ENCODE measurements around the gene SLC12A2. TPM values are rescaled to one million over a fixed set of nuclear protein-coding genes. Genes with fewer than 3 reads are reported as not detected.

SLC12A2 gene
- total RNA-seq, 1 donor from 2014 or later = 25.7 TPM

- Mint-ChIP-seq H3K4me3 (ENCODE audit: unreplicated experiment) (no peak overlapping the region), H3K36me3 (ENCODE audit: low read depth) (peaks cover 23% of the 10 kb centered on the region), H3K4me1 (ENCODE audit: low read depth) (no peaks in the 10 kb centered on the region), H3K9me3 (ENCODE audit: low read depth) (no peaks in the 10 kb centered on the region), H3K27me3 (ENCODE audit: low read depth) (no peaks in the 10 kb centered on the region), H3K27ac (ENCODE audit: unreplicated experiment) (no peak overlapping the region)
- TF ChIP-seq, protein P1, sequence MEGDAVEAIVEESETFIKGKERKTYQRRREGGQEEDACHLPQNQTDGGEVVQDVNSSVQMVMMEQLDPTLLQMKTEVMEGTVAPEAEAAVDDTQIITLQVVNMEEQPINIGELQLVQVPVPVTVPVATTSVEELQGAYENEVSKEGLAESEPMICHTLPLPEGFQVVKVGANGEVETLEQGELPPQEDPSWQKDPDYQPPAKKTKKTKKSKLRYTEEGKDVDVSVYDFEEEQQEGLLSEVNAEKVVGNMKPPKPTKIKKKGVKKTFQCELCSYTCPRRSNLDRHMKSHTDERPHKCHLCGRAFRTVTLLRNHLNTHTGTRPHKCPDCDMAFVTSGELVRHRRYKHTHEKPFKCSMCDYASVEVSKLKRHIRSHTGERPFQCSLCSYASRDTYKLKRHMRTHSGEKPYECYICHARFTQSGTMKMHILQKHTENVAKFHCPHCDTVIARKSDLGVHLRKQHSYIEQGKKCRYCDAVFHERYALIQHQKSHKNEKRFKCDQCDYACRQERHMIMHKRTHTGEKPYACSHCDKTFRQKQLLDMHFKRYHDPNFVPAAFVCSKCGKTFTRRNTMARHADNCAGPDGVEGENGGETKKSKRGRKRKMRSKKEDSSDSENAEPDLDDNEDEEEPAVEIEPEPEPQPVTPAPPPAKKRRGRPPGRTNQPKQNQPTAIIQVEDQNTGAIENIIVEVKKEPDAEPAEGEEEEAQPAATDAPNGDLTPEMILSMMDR (IDR thresholded peaks at IDR 0.05) = no peak
- no peak for DNase-seq (ENCODE audit: low spot score)
These were observed 72.2 kb downstream of the SLC12A2 start for GRCh38 chr5:128155776-128156175.

DNA sequence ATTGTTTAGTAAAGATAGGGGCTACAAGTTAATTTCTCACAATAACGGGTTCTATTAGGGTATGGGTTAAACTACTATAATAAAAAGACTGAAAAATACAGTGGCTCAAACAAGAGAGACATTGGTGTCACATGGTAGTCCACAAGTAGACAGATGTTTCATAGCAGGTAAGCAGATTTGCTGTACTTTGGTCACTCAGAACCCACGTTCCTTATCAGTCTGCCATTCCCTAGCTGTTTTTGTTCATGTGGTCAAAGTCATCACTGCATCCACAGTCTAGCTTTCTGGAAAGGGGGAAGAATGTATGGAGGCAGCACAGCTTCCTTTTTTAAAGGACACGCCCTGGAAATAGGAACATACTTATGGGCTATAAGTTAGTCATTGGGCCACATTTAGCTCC lies 73.0 kb downstream of the SLC12A2 start:
- H3K27me3 Mint-ChIP-seq (ENCODE audit: low read depth) = no peaks in the 10 kb centered on the region
- H3K9me3 Mint-ChIP-seq (ENCODE audit: low read depth) = no peaks in the 10 kb centered on the region
- H3K27ac Mint-ChIP-seq (ENCODE audit: unreplicated experiment) = no peak overlapping the region
- TF ChIP-seq, protein P1 (IDR thresholded peaks at IDR 0.05) = no peak
- H3K36me3 Mint-ChIP-seq (ENCODE audit: low read depth) = peaks cover 23% of the 10 kb centered on the region
- no peak for DNase-seq (ENCODE audit: low spot score)
- H3K4me3 Mint-ChIP-seq (ENCODE audit: unreplicated experiment) = no peak overlapping the region
- no peaks in the 10 kb centered on the region for H3K4me1 Mint-ChIP-seq (ENCODE audit: low read depth)

- no peak for DNase-seq (ENCODE audit: low spot score)
- TF ChIP-seq, protein P1 (IDR thresholded peaks at IDR 0.05) = no peak
- H3K27ac Mint-ChIP-seq (ENCODE audit: unreplicated experiment) = no peak overlapping the region
- H3K36me3 Mint-ChIP-seq (ENCODE audit: low read depth) = peaks cover 21% of the 10 kb centered on the region
- H3K27me3 Mint-ChIP-seq (ENCODE audit: low read depth) = no peaks in the 10 kb centered on the region
- H3K9me3 Mint-ChIP-seq (ENCODE audit: low read depth) = no peaks in the 10 kb centered on the region
- H3K4me1 Mint-ChIP-seq (ENCODE audit: low read depth) = no peaks in the 10 kb centered on the region
- H3K4me3 Mint-ChIP-seq (ENCODE audit: unreplicated experiment) = no peak overlapping the region
These were observed 74.8 kb downstream of the SLC12A2 start for GRCh38 chr5:128158342-128158741.

DNA sequence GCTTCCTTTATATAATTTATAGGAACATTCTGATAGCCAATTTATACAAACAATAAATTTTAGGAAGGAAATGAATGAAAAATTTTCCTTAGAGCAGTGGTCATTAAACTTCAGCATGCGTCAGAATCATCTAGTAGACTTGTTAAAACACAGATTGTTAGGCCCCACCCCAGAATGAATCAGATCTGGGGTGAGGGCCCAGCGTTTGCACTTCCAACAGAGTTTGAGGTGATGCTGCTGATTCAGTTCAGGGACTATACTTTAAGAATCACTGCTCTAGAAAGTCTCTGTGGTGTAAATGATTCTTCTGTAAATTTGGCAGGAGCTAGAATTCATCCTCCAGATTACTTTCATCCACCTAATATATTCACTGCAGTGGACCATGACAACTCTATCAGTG lies 80.4 kb downstream of the SLC12A2 start:
- peaks cover 15% of the 10 kb centered on the region for H3K36me3 Mint-ChIP-seq (ENCODE audit: low read depth)
- H3K27ac Mint-ChIP-seq (ENCODE audit: unreplicated experiment) = no peak overlapping the region
- TF ChIP-seq, protein P1 (IDR thresholded peaks at IDR 0.05) = no peak
- no peaks in the 10 kb centered on the region for H3K27me3 Mint-ChIP-seq (ENCODE audit: low read depth)
- peaks cover 4% of the 10 kb centered on the region for H3K9me3 Mint-ChIP-seq (ENCODE audit: low read depth)
- H3K4me1 Mint-ChIP-seq (ENCODE audit: low read depth) = no peaks in the 10 kb centered on the region
- no peak for DNase-seq (ENCODE audit: low spot score)
- H3K4me3 Mint-ChIP-seq (ENCODE audit: unreplicated experiment) = no peak overlapping the region

GRCh38 chr5:128169401-128170017 lies 85.9 kb downstream of the SLC12A2 start:
- DNase-seq (ENCODE audit: low spot score) = no peak
- H3K4me3 Mint-ChIP-seq (ENCODE audit: unreplicated experiment) = no peak overlapping the region
- H3K27ac Mint-ChIP-seq (ENCODE audit: unreplicated experiment) = no peak overlapping the region
- no peaks in the 10 kb centered on the region for H3K27me3 Mint-ChIP-seq (ENCODE audit: low read depth)
- H3K9me3 Mint-ChIP-seq (ENCODE audit: low read depth) = peaks cover 11% of the 10 kb centered on the region
- peaks cover 10% of the 10 kb centered on the region for H3K36me3 Mint-ChIP-seq (ENCODE audit: low read depth)
- TF ChIP-seq, protein P1 (IDR thresholded peaks at IDR 0.05) = no peak
- no peaks in the 10 kb centered on the region for H3K4me1 Mint-ChIP-seq (ENCODE audit: low read depth)
